ENCODE data around the gene NRG3.

GRCh38 chr10:82618007-82618406 lies 743.0 kb downstream of the NRG3 start:
- no peak for TF ChIP-seq CTCF (IDR thresholded peaks at IDR 0.05)
- TF ChIP-seq POLR2A (IDR thresholded peaks at IDR 0.05), result no peak
